NCI-H1417 treated with DMSO at 0.1 percent for 48 hours (cell line): ENCODE measurements around the gene EXOSC1.
A peak's percentile ranks its signal among the peaks of the same experiment; 100 is the strongest.
"Not testable (repeated sequence)": the region's sequence is repeated elsewhere in the genome, so short reads cannot be mapped to it uniquely, and the experiment has no call there.

Experiments
- DNase-seq: peaks from one replicate; lab custom pipeline; 2025; lab: John Stamatoyannopoulos, UW

Gene EXOSC1, protein sequence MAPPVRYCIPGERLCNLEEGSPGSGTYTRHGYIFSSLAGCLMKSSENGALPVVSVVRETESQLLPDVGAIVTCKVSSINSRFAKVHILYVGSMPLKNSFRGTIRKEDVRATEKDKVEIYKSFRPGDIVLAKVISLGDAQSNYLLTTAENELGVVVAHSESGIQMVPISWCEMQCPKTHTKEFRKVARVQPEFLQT

DNA sequence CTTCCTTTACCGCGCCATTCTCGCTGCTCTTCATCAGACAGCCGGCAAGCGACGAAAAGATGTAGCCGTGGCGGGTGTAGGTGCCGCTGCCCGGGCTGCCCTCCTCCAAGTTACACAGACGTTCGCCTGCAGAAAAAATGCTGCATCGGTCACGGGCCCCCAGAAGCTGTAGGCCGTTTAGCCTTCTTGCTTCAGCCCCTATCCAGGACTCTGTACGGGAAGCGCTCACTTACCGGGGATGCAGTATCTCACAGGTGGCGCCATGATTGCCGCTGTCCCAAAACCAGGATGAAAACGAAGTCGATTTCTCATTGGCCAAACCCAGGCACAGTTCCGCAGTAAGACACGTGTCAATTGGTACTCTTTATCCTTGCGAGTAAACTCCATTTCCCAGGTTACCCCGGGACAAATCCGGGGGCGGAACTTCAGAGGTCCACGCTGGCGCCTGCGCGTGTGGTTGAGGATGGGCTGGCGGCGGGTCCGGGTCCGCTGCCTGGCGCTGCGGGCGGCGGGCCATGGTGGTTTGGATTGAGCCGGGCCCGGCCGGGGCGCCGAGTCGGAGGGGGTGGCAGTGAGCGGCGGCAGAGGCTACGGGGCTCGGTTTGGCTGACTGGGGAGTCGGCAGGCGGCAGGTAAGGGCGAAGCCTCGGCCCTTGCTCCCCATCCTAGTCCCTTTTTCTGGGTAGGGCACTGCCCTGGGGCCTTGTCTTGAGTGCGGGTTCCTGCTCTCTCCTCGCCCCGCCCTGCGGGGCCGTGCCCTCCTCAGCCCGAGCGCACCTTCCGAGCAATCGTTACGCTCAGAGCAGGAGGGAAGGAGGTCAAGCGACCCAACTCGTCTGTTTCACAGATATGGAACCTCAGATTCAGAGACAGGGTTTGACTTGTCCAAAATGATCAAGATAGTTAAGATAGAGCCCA, at the start of gene EXOSC1, which contains the start of gene ZDHHC16:
Gene EXOSC1, minus strand, starts transcription at position 285 of the 918 bp plus-strand sequence. Its CDS starts 21 bp downstream, at position 264.
Gene ZDHHC16, plus strand, starts transcription at position 454 of the 918 bp plus-strand sequence. CDS start 5,501 bp downstream, outside the sequence.
- peak; percentile 57 for DNase-seq

DNA sequence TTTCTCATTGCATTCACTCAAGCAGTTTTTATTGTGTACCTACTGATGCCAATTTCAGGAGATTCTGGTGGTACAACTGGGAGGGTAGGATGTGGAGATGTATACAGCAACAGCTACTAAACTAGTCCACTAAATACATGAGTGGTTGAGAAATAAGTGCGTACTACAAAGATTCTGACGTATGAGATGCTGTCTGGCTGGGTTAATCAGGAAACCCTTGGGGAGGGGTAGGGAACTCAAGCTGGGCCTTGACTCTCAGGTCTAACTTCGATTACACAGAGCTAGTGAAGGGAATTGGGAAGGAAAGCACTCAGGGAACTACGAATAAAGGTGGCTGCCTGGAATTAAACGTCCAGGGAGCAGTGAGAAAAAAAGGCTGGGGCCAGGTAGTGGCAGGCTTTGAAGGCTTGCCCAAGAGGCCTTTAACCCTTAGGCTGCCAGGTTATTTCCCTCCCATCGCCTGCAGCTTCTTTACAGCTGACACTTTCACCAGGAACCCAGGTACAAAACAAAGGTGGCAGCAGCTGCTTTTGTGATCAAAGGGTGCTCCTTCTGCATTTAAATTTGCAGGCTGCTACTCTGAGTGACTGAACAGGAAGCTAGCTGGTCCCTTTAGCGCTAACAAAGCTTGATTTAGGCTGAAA, 49.2 kb upstream of the EXOSC1 start:
- DNase-seq: no peak

DNA sequence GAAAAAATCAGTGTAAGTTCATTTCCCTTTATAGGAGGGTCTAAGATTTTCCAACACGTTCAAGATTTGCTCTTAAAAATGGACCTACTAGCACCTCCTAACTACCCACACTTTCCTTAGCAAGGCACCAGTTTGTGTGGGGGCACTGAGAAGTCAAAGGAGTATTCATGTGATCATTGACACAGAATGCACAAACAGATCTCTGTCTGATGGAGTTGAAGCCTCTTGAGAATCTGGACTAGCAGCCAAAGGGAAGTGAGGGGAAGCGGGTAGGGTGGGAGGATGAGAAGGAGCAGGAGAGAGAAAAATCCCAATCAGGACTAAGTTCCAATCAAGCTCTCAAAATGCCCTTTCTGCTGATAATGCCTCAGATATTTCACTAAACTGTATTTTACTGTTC, 48.3 kb upstream of the EXOSC1 start:
- no peak for DNase-seq

DNA sequence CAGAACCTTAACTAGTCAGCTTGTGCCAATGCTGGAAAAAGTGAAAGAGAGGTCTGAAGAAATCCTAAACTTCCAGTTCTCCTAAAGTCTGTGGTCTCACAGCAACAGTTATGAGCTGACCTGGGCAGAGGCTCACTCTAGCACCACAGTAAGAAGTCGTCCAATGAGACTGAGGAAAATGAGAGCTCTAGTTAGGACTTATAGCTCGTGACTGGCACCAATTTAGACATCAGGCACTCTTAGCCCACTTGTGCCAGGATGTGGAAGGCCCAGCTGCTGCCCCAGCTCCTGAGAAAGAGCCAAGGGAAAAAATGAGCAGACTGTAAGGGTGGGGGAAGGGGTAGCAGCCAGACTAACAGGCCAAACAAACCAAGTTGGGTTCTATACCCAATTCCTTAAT, 44.8 kb upstream of the EXOSC1 start:
- no peak for DNase-seq

DNA sequence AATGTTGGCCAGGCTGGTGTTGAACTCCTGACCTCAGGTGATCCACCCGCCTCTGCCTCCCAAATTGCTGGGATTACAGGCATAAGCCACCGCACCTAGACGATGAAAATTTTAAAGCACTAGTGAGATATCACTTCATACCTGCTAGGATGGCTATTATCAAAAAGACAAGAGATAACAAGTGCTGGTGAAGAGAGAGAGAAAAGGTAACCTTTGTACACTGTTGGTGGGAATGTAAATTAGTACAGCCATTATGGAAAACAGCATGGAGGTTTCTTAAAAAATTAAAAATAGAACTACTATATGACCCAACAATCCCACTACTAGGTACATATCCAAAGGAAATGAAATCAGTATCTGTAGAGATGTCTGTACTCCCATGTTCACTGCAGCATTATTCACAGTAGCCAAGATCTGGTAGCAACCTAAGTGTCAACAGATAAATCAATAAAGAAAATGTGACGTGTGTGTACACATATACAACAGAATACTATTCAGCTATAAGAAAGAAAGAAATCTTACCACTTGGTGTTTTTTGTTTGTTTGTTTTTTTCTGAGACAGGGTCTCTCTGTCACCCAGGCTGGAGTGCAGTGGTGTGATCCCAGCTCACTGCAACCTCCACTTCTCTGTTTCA, 40.0 kb upstream of the EXOSC1 start:
- DNase-seq: no peak

DNA sequence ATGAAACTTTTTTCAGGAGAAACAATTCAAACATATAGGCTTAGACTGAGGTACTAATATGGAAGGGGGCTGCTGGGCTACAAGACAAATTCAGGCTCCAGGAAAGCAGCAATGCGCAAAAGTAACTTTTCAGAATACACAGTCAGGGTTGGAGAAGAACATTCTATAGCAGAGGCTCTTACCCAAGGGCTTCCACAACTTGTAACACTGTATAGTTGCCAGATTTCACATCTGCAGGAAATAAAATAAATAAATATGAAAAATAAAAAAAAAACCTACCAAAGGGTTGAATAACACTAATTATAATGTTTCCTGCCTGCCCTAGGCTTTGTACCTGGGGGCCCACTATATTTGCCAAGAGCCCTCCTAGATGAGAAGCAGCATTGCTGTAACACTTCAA, 38.1 kb upstream of the EXOSC1 start:
- no peak for DNase-seq

DNA sequence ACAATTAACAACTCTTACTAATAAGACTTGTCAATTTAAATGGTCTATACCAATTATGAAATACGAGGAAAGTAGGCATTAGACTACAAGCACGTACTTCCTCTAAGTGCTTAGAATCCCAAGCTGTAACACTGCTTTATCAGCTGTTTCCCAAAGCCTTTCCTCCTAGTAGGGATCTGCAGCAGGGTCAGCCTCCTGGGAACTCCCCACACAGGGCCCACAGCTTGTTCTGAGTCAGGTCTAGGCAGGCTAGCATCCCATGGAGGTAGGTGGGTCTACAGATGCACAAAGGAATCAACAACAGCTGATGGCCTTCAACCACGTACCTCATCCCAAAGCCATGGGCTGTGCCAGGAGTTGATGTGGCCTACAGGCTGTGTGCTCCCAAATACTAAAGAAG, 37.7 kb upstream of the EXOSC1 start:
- DNase-seq: no peak

DNA sequence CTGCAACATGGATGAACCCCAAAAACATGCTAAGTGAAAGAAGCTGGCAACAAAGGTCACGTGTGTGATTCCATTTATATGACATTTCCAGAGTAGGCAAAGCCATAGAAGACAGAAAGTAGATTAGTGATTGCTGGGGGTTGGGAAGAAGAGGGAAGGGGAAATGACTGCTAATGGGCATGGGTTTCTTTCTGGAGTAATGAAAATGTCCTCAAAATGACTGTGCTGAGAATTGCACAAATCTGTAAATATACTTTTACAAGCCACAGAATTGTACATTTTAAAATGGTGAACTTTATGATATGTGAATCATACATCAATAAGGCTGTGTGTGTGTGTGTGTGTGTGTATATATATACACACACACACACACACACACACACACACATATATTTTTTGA, 36.6 kb upstream of the EXOSC1 start:
- DNase-seq: no peak

DNA sequence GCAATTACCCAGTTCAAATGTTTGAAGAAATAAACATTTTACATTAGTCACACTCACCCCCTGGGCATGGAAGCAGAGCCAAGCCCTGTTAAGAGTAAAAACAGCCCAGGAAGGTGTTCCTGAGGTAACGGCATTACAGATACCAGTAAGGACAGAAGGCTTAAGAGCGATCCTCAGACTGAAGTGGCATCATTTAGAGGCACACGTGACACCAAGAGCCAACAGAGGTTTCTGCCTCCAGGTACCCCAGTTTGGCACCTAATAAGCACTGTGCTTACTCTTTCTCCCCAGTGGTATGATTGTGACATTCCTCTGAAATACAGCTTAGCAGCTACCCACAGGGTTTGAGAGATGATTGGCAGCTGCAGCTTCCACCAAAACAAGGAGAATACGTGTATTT, 35.3 kb upstream of the EXOSC1 start:
- no peak for DNase-seq

DNA sequence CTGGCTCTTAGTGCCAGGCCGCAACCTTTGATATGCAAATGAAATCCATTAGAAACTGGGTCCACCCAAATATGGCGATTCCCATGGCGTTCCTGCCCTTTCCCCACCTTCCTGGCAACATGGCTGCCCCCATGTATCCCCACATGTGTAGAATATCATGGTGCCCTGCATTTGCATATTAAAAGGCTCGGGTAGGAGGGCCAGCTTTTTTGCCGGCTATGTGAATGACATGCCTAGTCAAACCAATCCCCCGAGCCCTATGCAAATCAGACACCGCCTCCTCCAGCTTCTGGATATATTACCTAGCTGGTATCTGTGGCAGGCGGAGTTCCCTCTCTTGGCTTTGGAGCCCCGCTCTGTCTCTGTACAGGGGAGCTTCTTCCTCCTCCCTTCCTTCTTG, 34.1 kb upstream of the EXOSC1 start:
- DNase-seq: no peak

DNA sequence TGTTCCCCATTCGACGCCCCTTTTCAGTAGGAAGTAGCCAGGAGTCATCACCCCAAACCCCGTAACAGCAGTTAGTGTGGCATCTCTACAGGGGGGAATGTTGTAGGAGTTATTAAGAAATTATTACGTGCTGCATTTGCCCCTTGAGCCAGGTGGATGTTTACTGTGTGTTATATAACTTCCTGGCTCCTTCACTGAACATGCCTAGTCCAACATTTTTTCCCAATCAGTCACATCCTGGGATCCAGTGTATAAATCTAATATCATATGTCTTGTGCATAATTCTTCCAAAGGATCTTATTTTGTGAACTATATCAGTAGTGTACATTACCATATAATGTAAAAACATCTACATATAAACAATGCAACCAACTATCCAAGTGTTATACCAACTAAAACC, 33.6 kb upstream of the EXOSC1 start:
- DNase-seq: not testable (repeated sequence)

DNA sequence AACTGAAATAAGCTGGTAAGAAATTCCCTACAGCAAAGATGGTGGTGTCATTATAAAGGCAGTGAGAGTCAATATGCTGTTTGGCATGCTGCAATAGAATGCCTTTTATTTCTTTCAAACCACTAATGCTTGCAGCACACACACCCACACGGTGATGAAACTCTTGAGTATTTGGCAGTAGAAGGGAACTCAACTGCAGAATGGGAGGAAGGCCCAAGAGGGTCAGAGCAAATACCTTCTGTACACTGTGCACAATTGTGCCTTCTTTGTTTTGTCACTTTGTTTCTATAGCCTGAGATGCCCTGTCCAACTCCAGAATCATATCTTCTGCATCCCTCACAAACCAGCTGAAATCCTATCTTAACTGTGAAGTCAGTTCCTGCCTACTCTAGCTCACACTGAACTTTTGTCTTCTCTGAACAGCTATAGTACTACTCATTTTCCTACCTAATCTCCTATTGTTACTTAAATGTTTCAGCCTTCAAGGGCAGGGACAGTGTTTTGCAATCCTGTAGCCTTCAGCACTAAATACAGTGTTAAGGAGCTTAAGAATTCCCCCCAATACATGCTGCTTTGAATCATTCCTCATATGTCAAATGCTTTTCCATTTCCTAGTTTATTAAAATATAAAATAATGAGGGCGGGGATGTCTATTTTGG, 30.3 kb upstream of the EXOSC1 start:
- no peak for DNase-seq

DNA sequence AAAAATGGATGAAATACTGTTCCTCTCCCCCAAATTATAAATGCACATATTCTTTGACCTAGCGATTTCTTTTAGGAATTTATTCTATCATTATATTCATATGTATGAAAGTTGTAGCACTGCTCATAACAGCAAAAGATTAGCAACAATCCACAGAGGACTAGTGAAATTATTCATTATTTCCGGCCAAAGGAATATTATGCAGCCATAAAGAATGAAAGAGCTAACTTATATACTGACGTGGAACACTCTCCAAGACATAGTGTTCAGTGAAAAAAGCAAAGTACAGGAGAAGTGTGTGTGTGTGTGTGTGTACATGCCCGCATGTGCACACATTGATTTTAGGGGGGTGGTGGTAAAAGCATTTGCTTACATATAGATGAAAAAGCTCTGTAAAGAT, 29.1 kb upstream of the EXOSC1 start:
- DNase-seq: no peak

DNA sequence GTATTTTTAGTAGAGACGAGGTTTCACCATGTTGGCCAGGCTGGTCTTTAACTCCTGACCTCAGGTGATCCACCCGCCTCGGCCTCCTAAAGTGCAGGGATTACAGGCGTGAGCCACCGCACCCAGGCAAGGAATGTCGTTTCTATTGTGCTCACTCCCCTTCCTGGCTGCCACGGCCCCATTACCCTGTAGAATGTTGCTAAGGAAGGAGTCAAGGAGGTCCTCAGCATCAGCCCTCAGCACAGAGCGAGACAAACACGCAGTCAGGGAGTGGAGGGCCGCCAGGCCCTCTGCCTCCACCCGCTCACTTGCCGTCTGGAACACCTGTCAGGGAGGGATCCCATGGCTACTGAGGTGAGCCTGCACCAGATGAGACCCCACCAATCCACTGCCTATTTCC, 23.0 kb upstream of the EXOSC1 start:
- DNase-seq: not testable (repeated sequence)

DNA sequence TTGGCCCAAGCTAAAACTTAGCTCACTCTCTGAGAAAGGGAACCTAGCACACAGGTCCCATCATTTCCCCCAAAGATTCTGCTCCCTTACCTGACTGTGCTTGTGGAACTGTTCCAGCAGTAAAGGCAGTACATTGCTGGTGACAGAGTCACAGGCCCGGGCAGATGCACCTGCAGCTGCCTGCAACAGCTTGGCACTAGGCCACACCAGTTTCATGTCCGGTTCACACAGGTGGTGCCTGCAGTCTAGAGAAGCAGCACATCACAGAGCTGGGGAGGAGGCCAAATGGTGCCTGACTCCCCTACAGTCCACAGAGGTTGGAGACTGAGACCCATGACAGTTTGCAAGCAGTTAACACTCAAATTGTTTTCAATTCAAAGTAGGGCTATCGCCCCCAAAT, 22.4 kb upstream of the EXOSC1 start:
- DNase-seq: no peak

DNA sequence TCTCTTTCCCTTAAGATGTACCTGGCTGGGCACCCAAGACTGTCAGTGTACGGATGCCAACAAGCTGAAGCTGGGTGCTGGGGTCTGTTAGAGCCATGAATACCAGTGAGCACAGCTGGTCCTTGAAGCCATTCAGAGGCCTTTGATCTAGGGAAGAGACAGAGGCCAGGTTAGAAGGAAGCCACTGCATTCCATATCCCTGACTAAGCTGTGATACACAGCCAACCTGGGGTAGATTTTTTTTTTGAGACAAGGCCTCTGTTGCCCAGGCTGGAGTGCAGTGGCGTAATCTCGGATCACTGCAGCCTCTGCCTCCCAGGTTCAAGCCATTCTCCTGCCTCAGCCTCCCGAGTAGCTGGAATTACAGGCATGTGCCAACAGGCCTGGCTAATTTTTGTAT, 20.9 kb upstream of the EXOSC1 start:
- DNase-seq: no peak

DNA sequence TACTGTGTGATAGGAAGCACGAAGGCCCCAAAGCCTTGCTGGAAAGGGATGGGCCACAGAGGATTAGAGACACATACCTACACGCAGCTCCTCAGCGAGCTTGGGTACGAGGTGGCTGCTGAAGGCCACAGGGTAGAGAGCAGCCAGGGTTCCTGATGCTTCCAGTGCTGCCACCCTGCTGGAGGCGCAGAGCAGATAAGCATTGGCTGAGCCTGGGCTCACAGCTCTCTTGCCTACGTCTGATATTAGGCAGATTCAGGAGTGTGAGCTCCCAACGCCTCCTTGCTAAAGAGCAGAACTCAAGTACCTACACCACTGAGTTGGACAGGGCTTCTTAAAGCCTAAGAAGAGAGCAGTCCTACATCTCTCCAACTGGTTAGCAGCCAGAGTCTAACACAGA, 20.2 kb upstream of the EXOSC1 start:
- no peak for DNase-seq

DNA sequence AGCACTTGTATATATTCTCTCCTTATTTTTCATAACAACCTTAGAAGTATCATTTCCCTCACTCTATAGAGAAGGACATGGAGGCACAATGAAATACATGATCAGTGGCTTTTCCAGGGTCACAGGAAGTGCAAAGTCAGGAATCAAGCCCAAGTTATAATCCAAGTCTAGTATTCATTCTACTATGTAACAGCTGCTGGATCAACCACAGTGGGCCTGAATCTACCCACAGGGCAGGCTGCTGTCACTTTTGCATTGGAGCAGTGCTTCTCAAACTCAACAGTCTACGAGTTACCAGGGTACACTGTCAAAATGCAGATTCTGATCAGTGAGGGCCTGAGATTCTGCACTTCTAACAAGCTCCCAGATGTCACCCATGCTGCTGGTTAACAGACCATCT, 18.4 kb upstream of the EXOSC1 start:
- DNase-seq: no peak

DNA sequence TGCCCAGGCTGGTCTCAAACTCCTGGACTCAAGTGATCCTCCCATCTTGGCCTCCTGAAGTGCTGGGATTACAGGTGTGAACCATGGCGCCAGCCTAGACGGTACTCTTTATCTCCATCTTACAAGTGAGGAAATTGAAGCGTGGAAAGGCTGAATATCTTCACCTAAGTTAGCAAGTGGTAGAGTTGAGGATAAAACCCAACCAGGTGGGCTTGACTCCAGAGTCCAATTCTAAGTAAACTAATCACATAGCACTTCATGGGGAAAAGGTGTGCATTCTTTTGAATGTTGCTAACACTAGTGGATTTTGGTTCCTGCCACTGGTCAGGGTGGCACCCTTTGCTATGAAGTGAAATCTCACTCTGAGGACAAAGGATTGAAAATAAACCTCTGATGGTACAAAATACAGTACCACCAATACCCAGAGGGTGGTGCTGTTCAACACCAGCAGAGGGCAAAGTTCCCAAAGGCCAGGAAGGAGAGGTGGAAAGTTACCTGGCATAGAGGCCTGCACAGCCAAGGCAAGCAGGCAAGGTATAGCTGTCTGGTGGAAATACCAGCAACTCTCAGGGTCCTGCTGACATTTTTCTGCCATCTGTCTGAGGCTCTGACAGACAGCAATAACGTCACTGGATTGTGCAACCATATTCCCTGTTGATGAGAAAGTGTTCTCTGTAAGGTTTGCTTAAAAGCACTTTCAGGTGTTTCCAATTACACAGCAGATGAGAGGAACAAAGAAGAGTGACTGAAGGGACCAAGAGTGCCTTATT, 17.7 kb upstream of the EXOSC1 start:
- no peak for DNase-seq

DNA sequence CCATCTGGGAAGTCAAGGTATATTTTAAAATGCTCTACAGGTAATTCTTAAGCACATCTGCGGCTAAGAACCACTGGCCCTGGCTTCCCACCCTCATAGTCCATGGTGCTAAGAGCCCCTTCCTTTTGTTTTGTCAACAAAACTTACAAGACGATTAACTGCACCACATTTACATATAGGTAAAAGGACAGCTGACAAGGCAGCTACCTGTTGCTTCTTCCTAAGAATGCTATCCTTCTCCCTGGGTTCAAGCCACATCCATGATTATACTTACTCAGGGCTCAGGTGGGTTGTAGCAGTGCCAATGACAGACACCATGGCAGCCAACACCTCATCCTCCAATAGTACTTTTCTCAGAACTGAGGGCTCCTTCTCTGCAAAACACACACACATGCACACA, 16.5 kb upstream of the EXOSC1 start:
- no peak for DNase-seq

DNA sequence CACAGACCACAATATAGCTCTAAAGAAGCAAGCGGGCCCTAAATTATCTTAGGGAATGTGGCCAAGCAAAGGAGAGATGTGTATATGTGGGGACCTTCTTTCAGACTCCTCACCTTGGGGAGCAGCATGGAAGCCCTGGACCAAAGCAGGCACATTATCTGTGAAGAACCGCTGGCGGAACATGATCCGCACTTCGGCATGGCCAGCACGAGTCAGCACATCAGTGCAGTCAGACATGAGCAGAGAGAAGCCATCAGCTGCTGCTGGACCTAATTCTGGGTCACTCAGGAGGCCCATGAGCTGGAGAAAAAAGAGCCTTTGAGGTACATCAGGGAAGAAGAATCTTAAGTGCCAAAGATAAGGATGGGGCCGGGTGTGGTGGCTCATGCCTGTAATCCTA, 14.1 kb upstream of the EXOSC1 start:
- DNase-seq: no peak
